Right lobe of liver (tissue), 4 donors: ENCODE measurements around the gene EPHA3.

Experiments
- CTCF ChIP-seq, 4 donors: fragments of 200-600 bp in 3 of 4; fragments of 450-650 bp in 1 of 4; IDR thresholded peaks; one replicate each; pipeline versions ENCODE4 v1.5.1 to v1.8.0; 2016 to 2022; ENCODE audit warnings: antibody characterized with exemption in 4 of 4, mild to moderate bottlenecking in 2 of 4
- POLR2A ChIP-seq: fragments of 450-650 bp; IDR thresholded peaks from one replicate; pipeline ENCODE4 v1.6.1; 2017; ENCODE audit warnings: antibody characterized with exemption, mild to moderate bottlenecking
- donor health status: DM: no; HTN: no; CAD: no.
- donor health status: DM: no; HTN: no; CAD: no.
- donor health status: DM: no; HTN: yes; CAD: no.

GRCh38 chr3:89144080-89144479 lies 36.7 kb downstream of the EPHA3 start:
- no peak for TF ChIP-seq POLR2A
- no peak for TF ChIP-seq CTCF (IDR thresholded peaks at IDR 0.05)
